ENCODE results near the gene CDC6. TPM values are rescaled to one million over a fixed set of nuclear protein-coding genes. Genes with fewer than 3 reads are reported as not detected.

The CDC6 gene
- total RNA-seq, 3 donors from 2014 or later, result 0.29 to 0.98 (median 0.80) TPM

DNA sequence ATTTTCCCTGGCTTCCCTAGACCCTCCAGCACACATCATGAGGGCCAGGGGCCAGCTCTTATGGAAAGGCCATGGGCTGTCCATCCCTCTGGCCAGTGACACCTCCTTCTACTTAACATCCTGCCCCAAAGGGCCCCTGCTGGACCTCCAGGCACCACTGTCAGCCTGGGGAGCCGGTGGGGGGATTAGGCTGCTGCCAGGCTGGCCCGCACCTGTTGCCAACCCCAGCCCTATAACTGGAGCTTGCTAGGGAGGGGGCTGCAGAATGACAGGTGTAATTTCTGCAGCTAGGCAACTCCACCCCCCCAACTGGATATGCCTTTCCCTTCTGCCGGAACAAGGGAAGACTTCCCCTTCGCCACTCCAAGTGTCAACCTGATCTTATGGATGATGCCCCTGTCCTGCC lies 33.8 kb downstream of the CDC6 start:
- intact Hi-C loops (cut with DNase I; ENCODE audit: low total_unique reads), result no loop called here

DNA sequence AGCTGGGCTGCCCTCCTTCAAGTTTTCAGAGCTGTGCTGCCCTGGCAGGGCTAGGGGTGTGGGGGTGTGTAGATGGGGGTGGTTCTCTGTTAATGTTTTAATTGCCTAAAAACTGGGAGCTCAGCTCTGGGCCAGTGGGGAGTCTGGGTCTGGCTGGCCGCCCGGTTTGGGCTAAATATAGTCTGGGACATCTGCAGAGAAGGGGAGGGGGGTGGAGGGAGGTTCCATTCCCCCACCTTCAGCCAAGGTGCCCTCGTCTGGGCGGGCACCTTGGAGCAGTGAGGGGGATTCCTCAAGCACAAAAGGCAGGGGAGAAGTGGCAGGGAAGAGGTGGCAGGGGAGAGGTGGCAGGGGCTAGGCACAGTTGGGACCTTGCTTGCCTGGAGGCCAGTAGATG lies 34.3 kb downstream of the CDC6 start:
- intact Hi-C loops (cut with DNase I; ENCODE audit: low total_unique reads), result no loop called here
- no peaks in the 10 kb centered on the region for H3K27me3 ChIP-seq
- TF ChIP-seq POLR2A (IDR thresholded peaks at IDR 0.05) (no peak), POLR2AphosphoS5 (IDR thresholded peaks at IDR 0.05) (no peak)
- TF ChIP-seq, protein P1, sequence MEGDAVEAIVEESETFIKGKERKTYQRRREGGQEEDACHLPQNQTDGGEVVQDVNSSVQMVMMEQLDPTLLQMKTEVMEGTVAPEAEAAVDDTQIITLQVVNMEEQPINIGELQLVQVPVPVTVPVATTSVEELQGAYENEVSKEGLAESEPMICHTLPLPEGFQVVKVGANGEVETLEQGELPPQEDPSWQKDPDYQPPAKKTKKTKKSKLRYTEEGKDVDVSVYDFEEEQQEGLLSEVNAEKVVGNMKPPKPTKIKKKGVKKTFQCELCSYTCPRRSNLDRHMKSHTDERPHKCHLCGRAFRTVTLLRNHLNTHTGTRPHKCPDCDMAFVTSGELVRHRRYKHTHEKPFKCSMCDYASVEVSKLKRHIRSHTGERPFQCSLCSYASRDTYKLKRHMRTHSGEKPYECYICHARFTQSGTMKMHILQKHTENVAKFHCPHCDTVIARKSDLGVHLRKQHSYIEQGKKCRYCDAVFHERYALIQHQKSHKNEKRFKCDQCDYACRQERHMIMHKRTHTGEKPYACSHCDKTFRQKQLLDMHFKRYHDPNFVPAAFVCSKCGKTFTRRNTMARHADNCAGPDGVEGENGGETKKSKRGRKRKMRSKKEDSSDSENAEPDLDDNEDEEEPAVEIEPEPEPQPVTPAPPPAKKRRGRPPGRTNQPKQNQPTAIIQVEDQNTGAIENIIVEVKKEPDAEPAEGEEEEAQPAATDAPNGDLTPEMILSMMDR (IDR thresholded peaks at IDR 0.05), result no peak
- H3K9me3 ChIP-seq, result no peaks in the 10 kb centered on the region
- no peak for DNase-seq (ENCODE audit: low spot score in 2 of 2)
- H3K4me3 ChIP-seq, result peak overlapping the region; percentile 36 to 96 (median 86)
- no peaks in the 10 kb centered on the region for H3K36me3 ChIP-seq
- H3K4me1 ChIP-seq, result peaks cover 47 to 68% of the 10 kb centered on the region in 2 donors
- peak overlapping the region; percentile 94 to 97 for H3K27ac ChIP-seq

More for the DNA sequence above, 33.8 kb downstream of the CDC6 start:
- no peak for DNase-seq (ENCODE audit: low spot score in 2 of 2)
- H3K4me3 ChIP-seq, result peak overlapping the region; percentile 36 to 96 (median 86)
- H3K9me3 ChIP-seq, result no peaks in the 10 kb centered on the region
- H3K27ac ChIP-seq, result peak overlapping the region; percentile 94 to 97
- TF ChIP-seq, protein P1 (IDR thresholded peaks at IDR 0.05), result no peak
- TF ChIP-seq POLR2A (IDR thresholded peaks at IDR 0.05) (no peak), POLR2AphosphoS5 (IDR thresholded peaks at IDR 0.05) (no peak)
- no peaks in the 10 kb centered on the region for H3K36me3 ChIP-seq
- H3K4me1 ChIP-seq, result peaks cover 43 to 64% of the 10 kb centered on the region in 2 donors
- H3K27me3 ChIP-seq, result no peaks in the 10 kb centered on the region

DNA sequence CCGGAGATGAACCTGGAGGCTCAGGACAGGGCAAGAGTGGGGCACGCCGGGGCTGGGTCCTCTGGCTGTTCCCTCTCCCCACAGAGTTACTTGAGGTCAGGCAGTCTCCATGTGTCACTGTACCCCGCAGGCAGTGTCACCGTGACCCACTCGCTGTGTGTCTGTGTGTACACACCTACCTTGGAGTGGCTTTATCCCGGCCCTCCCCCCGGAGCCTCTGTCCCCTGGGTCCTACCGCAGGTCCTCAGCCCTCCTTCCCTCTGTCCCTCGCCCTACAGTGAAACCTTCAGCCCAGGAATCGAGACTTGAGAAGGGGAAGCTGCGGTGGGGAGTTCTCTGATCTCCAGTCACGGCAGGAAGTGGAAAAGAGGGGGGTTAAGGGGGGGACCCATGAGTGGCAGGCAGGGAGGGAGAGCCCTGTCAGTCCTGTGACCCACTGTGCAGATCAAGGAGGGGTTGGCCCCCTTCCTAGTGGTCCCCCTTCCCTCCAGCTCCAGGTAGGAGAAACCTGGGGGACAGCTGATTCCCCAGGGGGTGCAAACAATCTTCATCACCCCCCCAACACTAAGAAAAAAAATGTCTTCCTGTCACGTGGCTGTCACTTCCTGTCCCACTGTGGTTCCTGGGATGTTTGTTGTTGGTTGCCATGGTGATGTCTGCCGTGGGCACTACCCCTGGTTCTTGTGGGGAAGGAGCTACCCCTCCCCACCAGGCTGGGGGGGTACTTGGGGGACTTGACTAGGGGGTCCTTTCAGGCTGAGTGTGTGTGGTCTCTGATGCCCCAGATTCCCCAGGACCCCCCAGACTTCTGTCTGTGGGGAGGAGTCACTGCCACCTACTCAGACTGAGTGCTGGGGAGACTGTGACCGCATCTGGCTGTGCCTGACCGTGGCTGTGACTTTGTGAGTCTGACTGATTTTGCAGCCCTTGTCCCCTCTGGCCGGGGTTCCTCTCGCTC lies 35.0 kb downstream of the CDC6 start:
- H3K4me1 ChIP-seq, result peaks cover 50 to 70% of the 10 kb centered on the region in 2 donors
- peak; percentile 49 to 76 (median 62) for TF ChIP-seq POLR2AphosphoS5 (IDR thresholded peaks at IDR 0.05)
- TF ChIP-seq POLR2A (IDR thresholded peaks at IDR 0.05), result no peak
- TF ChIP-seq, protein P1 (IDR thresholded peaks at IDR 0.05), result no peak
- peak; percentile 86 to 88 for DNase-seq (ENCODE audit: low spot score in 2 of 2)

DNA sequence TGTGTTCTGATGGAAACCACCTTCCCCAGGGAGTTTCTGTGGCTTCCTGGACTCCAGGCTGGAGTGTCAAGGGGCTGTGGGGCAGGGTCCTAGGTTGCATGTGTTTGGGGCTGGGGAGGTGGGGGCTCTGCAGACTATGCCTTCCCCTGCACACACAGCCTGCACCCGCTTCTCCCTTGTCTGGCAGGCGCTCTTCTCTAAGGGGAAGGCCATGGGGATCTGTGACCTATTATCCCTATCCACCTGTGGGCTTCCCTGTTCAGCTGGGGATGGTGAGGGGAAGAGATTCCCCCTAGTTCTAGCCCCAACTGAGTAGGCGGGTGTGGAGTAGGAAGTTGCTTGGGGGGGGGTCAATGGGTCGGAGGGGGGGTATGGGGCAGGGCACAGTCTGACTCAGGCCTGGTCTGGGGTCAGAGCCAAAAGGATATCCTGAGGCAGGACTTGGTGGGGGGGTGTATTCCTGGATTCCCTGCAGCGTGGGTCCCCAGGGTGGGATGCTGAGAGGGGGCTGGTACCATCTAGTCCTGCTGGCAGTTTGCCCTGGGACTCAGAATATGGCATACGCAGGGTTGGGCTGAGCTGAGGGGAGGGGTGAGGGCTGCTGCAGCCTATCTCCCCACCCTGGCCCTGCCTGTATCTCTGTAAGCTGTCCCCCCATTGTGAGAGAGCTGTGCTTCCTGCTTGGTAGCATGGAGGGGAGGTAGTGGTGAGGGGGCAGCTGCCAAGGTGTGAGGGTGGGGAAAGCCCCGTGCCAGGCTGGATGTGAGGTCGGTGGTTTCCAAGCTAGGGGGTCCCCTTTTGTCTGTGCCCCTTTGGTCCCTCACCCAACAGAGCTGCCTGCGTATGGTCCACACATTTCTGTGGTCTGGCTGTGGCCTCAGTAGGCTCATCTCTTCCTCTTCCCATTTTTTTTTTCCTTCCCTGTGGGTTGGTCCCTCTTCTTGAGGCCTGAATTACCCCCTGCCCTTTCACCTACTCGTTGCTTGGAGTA lies 36.0 kb downstream of the CDC6 start:
- peak overlapping the region in 1 of 3 donors; percentile 86 for H3K4me3 ChIP-seq

More for the DNA sequence above, 35.0 kb downstream of the CDC6 start:
- H3K27ac ChIP-seq, result peak overlapping the region; percentile 94 to 97
- H3K4me3 ChIP-seq, result peak overlapping the region; percentile 36 to 96 (median 86)
- no peaks in the 10 kb centered on the region for H3K36me3 ChIP-seq
- H3K27me3 ChIP-seq, result no peaks in the 10 kb centered on the region
- H3K9me3 ChIP-seq, result no peaks in the 10 kb centered on the region
- intact Hi-C loops (cut with DNase I; ENCODE audit: low total_unique reads), result no loop called here

More for the DNA sequence above, 36.0 kb downstream of the CDC6 start:
- H3K36me3 ChIP-seq, result no peaks in the 10 kb centered on the region
- TF ChIP-seq POLR2A (IDR thresholded peaks at IDR 0.05) (peak; percentile 13), POLR2AphosphoS5 (IDR thresholded peaks at IDR 0.05) (peak in 1 of 3 donors; percentile 31)
- TF ChIP-seq, protein P1 (IDR thresholded peaks at IDR 0.05), result no peak
- peaks cover 56 to 78% of the 10 kb centered on the region in 2 donors for H3K4me1 ChIP-seq
- no peaks in the 10 kb centered on the region for H3K9me3 ChIP-seq
- H3K27ac ChIP-seq, result peak overlapping the region; percentile 94 to 97
- peak in 1 of 2 donors; percentile 44 for DNase-seq (ENCODE audit: low spot score in 2 of 2)
- H3K27me3 ChIP-seq, result no peaks in the 10 kb centered on the region
- intact Hi-C loops (cut with DNase I; ENCODE audit: low total_unique reads), result no loop called here

Data from breast epithelium (tissue), 4 donors.